ENCODE measurements around the gene DLD.
"Not testable (repeated sequence)": the region's sequence is repeated elsewhere in the genome, so short reads cannot be mapped to it uniquely, and the experiment has no call there.

The DLD gene

DNA sequence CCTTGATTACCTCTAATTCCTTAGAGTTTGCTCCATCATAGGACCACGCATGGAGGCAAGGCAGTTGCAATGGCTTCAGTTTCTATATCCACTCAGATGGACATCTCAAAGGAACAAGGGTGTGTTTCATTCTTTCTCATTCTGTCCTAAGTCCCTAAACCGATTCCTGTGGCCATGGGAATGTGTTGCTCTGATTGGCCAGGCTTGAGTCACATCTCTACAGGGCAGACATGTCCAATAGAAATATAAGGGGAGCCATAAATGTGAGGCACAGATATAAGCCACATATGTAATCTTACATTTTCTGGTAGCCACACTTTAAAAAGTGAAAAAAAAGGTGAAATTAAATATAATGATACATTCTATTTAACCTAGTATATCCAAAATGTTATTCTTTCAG is 16.9 kb upstream of the DLD start:
- DNase-seq (ENCODE audit: low read depth in 1 of 2, low spot score in 1 of 2): no peak

DNA sequence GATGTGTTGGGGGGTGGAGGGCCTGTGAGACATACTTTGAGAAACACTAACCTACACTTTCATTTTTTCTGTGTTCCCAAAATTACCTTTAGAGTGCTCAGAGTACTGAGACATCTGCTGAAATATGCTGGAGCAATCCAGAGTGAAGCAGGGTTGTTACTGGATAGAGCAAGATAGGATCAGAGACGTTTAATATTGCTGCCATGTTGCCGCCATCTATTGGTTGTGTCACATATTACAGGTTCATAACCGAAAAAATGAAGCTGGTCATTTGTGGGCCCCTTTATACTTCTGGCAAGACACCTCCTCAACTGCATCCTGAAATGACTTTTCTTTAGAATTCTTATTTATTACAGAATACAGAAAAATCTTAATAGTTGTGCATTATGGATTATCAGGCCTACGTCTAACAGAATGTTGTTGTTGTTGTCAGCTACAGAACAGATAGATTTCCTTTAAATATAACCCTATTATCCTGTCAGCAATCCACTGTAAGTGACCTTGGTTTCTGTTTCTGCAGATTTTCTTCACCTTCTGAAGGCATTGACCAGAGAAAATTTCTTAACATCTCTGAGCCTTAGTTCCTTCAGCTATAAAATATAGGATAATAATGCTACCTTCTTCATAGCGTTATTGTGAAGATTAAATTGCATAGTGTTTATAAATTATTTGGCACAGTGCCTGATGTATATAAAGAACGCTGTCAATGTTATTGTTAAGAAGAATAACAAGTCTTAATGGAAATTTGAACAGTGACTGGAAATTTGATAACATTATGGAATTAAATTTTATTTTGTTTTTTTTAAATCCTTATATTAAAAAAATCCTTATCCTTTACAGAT is 16.2 kb upstream of the DLD start:
- peak in 1 of 2 donors; percentile 39 for DNase-seq (ENCODE audit: low read depth in 1 of 2, low spot score in 1 of 2)

DNA sequence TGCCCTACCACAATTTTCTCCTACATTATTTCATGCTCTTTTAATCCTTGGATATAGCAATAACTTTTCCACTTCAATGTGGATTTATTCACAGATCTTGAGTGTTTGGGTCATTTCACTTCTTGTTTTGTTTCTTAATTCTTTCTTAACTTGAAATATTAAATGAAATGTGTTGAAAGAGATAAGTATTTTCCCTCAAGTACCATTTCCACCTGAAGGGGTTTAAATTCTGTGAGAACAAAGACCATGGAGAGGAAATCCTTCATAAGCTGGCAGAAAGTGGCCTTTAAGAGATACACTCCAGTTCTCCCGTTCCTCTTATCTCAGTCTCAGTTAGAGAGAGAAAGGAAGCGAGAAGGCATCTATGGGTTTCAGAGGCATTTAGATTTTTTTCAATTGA is 14.1 kb upstream of the DLD start:
- no peak for DNase-seq (ENCODE audit: low read depth in 1 of 2, low spot score in 1 of 2)

GRCh38 chr7:107877731-107878382 is 13.1 kb upstream of the DLD start:
- DNase-seq (ENCODE audit: low read depth in 1 of 2, low spot score in 1 of 2): no peak

DNA sequence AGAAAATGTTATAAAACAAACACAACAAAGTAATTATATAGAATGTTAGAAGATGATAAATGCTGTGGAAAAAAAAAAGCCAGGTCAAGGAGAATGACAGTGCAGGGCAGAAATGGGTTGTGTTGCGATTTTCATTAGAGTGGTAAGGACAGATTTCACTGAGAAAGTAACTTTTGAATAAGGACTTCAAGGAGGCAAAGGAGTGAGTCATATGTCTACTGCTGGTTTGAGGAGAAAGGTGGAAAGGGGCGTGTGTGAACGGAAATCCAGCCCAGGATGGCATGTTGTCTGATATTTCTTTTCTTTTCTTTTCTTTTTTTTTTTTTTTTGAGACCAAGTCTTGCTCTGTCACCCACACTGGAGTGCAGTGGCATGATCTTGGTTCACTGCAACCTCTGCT is 12.3 kb upstream of the DLD start:
- DNase-seq (ENCODE audit: low read depth in 1 of 2, low spot score in 1 of 2): no peak

DNA sequence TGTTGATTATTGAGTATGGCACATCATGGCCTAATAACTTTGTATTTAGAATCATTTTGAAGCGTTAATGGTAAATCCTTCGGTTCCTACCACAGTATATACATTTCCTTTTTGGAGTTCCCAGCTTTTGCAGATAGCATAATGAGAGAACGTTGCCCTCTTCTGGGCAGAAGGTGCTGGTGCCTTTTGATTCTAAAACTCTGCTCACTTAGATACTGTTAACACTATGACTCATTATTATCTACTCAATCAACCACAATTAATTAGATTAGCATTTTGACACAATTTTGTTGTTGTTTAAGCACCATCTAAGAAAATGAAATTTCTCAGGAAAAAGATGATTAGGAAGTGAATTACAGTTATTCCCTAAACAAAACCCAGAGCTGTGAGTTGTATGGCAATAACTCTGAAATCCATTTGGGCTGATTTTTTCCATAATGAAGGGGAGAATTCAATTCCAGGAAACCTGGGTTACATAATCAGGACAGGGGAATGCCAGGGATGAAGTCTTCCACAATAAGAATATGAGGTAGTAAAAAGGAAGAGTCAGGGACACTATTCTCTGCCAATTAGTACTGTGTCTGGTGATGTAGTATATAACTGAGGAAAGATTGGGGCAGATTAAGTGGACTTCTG is 11.5 kb upstream of the DLD start:
- DNase-seq (ENCODE audit: low read depth in 1 of 2, low spot score in 1 of 2): peak in 1 of 2 donors; percentile 39

GRCh38 chr7:107882766-107883165 is 8.2 kb upstream of the DLD start:
- DNase-seq (ENCODE audit: low read depth in 1 of 2, low spot score in 1 of 2): no peak

DNA sequence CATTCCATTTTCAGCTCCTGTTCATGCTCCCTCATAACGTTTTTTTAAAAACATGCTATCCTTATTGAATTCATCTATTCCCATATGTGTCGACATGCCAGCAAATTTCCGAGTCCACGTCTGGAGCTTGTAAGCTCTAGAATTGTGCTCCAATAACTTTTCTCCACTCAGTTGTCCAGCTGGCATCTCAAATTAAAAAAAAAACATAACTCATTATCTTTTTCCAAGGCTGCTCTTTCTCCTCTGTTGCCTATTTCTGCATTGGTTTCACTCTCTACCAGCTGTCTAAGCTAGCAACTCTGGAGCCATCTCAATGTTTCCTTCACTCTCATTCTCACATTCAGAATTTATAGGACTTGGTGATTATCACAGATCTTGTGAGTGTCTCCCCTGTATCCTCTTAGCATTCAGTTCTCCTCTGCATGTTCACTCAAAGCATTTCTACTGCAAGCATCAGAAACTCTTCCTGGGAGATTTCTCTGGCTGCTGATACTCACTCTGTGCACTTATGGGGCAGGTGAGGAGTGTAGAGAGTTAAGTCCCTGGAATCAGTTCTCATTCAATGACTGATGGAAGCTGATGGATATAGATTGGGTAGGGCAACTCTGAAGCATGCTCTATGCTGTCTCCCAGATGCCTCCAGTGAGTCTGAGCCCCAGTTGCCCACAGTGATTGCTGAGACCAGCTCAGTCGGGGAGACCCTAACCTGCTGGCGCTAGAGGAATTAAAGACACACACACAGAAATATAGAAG is 6.7 kb upstream of the DLD start:
- no peak for DNase-seq (ENCODE audit: low read depth in 1 of 2, low spot score in 1 of 2)

DNA sequence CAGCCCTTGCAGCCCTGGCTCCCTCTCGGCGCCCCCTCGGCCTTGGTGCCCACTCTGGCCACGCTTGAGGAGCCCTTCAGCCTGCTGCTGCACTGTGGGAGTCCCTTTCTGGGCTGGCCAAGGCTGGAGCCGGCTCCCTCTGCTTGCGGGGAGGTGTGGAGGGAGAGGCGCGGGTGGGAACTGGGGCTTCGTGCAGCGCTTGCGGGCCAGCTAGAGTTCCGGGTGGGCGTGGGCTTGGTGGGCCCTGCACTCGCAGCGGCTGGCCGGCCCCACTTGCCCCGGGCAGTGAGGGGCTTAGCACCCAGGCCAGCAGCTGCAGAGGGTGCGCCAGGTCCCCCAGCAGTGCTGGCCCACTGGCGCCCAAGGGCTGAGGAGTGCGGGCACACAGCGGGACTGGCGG is 3.2 kb upstream of the DLD start:
- DNase-seq (ENCODE audit: low read depth in 1 of 2, low spot score in 1 of 2): not testable (repeated sequence)

GRCh38 chr7:107889992-107890391 is 991 bp upstream of the DLD start:
- DNase-seq (ENCODE audit: low read depth in 1 of 2, low spot score in 1 of 2): no peak

GRCh38 chr7:107890493-107890961 is 456 bp upstream of the DLD start:
- peak in 1 of 2 donors; percentile 4 for DNase-seq (ENCODE audit: low read depth in 1 of 2, low spot score in 1 of 2)

DNA sequence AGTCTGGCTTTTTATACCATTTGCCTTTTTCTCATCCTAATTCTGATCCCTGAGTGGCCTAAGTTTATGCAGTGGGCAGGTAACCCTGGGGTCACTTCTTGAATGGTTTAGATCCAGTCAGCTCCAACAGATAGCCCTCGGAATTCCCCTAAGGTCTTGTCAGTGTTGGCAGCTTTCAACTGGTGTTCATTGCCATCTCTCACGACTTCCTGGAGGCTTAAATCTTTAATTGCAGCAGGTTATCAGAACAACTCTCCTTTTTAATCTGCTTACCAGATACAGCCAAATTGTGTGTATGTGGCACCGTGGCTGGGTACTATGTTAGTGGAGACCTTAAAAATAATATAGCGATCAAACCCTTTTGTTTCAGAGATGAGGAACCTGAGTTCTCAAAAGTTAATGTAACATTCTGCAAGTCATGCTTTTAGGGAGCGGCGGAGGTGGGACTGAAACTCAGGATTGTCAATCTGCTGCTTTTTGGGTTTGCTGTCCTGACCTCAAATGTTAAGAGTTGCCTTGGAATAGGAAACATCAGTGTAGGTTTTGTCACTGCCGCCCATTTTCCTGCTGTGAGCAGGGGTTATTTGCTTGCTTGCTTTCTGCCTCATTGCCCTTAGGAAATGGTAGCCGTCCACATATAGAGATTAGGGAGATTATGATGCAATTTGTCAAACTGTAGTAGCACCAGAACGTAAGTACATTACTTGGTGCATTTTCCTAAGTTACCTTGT is 818 bp downstream of the DLD start:
- peak in 1 of 2 donors; percentile 15 for DNase-seq (ENCODE audit: low read depth in 1 of 2, low spot score in 1 of 2)

DNA sequence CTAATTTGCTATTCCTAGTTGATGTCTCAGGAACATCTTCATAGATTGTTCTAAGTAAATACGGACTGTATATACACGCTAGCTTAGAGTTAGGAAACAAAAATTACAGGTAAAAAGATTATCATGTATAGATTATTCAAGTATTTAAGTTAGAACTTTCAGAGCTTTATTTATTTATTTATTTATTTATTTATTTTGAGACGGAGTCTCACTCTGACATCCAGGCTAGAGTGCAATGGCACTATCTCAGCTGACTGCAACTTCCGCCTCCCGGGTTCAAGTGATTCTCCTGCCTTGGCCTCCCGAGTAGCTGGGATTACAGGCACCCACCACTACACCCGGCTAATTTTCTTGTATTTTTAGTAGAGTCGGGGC is 1.4 kb downstream of the DLD start:
- DNase-seq (ENCODE audit: low read depth in 1 of 2, low spot score in 1 of 2): not testable (repeated sequence)

DNA sequence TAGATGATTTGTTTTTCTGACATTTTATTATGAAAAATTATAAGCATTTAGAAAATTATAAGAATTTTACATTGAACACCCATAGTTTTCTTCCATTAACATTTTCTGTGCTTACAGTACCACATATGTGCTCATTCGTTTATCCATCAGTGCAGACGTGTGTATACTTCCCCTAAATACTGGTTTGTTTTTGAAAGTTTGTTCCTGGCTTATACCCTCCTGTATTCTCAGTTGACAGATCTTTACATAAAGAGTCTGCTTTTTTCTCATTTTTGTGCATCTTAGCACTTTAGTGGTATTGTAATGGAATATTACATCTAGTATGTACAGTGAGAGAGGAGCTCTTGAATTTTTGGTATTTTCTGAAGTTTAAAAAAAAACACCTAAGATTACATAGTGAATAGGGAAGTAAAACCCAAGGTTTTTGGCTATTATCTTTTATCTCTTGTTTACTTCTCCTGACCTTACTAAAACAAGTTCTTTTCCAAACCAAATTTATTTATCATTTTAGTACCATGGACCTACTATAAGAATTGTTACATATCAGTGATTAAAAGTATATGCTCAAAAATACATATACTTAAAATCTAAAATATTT is 8.1 kb downstream of the DLD start:
- no peak for DNase-seq (ENCODE audit: low read depth in 1 of 2, low spot score in 1 of 2)

DNA sequence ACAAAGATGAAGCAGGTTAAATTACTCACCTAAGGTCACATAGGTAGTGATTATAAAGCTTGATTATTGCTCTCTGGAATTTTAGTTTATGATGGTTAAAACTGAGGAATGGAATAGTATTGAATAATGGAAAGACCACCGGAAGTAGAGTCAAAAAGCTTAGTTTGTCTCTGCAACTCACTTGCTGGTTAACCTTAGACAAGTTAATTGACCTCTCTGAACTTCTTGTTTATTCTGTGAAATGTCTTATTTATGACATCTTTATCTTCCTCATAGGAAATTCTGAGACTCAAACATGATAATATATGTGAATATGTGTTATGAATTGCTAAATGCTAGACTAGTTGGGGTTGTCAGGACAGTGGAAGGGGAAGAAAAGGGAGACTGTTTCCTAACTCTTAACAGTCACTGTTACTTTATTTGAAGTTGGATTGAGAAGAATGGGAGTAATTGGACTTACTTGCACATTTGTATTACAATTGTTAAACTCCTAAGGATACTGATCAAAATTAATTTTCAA is 9.6 kb downstream of the DLD start:
- no peak for DNase-seq (ENCODE audit: low read depth in 1 of 2, low spot score in 1 of 2)

DNA sequence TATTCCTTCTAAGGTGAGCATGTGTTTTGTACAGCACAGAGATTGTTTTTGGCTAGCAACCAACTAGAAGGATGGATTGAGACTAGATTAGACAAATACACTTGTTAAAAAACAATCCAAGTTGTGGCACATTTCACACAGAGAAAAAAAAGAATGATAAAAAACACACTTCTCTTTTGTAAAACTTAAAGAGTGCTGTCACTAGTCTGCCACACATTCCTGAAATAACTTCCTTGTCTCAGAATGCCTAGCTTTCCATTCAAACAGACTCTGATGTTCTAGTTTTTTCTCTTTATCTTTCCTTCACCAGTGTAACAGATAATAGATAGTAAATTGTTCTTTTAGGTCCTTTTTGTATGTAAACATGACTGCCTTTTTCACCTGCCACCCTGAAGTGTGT is 11.4 kb downstream of the DLD start:
- DNase-seq (ENCODE audit: low read depth in 1 of 2, low spot score in 1 of 2): no peak

DNA sequence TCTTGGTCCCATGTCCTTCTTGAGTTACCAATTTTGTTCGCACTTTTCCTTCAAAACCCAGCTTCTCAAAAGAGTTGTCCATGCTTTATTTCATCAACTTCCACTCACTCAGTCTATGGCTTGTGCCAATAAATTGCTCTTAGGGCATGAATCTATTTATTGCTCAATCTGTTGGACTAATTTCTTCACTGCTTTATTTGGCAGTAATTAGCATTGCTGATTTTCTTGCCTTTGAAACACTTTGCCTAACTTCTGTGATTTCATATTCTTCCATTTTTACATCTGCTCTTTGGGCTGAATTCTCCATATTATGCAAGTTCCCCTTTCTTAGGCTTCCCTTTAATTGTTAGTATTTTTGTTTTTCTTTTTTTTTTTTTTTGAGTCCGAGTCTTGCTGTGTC is 16.8 kb downstream of the DLD start:
- no peak for DNase-seq (ENCODE audit: low read depth in 1 of 2, low spot score in 1 of 2)

DNA sequence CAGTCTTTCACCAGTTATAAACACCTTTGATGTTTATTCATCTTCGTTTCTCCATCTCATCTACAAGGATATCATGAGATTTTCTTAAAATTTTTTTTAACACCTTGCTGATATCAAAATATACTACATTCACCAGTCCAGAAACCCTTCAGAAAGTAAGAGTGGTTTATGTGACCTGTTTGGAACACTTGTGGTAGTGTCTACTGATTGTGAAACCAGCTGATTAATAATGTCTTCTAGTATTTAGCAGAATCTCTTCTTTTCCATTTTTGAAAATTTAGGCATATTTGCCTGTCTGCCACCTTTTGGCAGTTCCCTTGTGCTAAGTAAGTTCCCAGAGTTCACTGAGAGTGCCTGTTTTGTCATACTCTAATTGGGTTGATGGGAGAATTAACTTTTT is 18.5 kb downstream of the DLD start:
- no peak for DNase-seq (ENCODE audit: low read depth in 1 of 2, low spot score in 1 of 2)

DNA sequence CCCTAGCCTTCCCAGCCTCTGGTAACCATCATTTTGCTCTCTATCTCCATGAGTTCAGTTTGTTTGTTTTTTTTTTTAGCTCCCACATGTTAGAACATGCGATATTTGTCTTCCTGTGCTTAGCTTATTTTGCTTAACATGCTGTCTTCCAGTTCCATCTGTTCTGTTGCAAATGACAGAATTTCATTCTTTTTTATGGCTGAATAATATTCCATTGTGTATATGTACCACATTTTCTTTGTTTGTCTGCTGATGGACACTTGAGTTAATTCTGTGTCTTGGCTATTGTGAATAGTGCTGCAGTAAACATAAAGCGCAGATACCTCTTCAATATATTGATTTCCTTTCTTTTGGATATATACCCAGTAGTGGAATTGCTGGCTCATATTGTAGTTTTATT is 21.0 kb downstream of the DLD start:
- DNase-seq (ENCODE audit: low read depth in 1 of 2, low spot score in 1 of 2): no peak

GRCh38 chr7:107913851-107914250 is 22.9 kb downstream of the DLD start:
- DNase-seq (ENCODE audit: low read depth in 1 of 2, low spot score in 1 of 2): no peak

Data from activated CD4-positive, alpha-beta T cell treated with anti-CD3 and anti-CD28 coated beads, Interleukin-2, amount 50 U/mL, for 24 hours (primary cell).